B cell (primary cell): ENCODE data around the gene ZRSR2.
A peak's percentile ranks its signal among the peaks of the same experiment; 100 is the strongest.

Experiments
- EZH2 ChIP-seq: IDR thresholded peaks from 2 replicates; pipeline ENCODE4 v1.6.1; 2012; ENCODE audit warnings: borderline replicate concordance, low read depth, mild to moderate bottlenecking, moderate library complexity, low read length; ENCODE audit not compliant: insufficient read depth, poor library complexity, severe bottlenecking
- TF ChIP-seq, protein P1 (sequence below): fragments of 200-600 bp; IDR thresholded peaks from one replicate; pipeline ENCODE4 v1.8.0; 2022; ENCODE audit warnings: antibody characterized with exemption, mild to moderate bottlenecking

DNA sequence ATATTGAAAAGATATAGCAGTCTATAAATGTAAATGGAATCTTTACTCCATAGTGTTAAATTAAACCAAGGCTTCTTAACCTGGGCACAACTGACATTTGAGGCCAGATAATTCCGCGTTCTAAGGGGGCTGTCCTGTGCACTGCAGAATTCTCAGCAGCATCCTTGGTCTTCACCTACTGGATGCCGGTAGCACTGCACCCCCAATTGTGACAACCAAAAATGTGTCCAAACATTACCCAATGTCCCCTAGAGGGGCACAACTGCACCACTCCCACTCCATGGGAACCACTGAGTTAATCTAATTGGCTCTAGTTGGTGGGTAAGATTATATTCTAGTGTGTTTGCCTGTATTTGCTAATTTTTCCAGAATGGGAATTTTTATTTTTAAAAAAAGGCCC is 47.7 kb downstream of the ZRSR2 start:
- TF ChIP-seq, protein P1, sequence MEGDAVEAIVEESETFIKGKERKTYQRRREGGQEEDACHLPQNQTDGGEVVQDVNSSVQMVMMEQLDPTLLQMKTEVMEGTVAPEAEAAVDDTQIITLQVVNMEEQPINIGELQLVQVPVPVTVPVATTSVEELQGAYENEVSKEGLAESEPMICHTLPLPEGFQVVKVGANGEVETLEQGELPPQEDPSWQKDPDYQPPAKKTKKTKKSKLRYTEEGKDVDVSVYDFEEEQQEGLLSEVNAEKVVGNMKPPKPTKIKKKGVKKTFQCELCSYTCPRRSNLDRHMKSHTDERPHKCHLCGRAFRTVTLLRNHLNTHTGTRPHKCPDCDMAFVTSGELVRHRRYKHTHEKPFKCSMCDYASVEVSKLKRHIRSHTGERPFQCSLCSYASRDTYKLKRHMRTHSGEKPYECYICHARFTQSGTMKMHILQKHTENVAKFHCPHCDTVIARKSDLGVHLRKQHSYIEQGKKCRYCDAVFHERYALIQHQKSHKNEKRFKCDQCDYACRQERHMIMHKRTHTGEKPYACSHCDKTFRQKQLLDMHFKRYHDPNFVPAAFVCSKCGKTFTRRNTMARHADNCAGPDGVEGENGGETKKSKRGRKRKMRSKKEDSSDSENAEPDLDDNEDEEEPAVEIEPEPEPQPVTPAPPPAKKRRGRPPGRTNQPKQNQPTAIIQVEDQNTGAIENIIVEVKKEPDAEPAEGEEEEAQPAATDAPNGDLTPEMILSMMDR: peak; percentile 37
- no peak for TF ChIP-seq EZH2
